ENCODE measurements around the gene SPARC.

Gene SPARC

GRCh38 chr5:151660616-151661495 is 25.9 kb downstream of the SPARC start:
- DNase-seq (ENCODE audit: low read depth in 2 of 2): no peak

GRCh38 chr5:151659001-151659754 is 27.5 kb downstream of the SPARC start:
- peak; percentile 57 to 76 for DNase-seq (ENCODE audit: low read depth in 2 of 2)

DNA sequence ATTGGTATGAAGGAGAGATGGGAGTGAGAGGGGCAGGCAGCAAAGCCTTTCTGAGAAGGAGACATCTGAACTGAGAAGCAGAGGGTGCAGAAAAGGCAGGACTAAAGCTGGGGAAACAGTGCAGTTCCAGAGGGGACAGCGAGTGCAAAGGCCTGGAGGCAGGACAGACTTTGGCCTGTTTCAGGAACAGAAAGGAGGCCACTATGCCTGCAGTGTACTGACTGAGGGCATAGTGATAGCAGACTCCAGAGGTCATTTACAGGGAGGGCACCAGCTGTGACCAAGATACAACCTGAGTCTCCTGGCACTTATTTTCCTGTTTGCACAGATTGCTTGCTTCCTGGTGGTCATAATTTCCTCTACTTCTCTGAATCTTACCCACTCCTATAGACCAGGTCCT is 29.6 kb downstream of the SPARC start:
- no peak for DNase-seq (ENCODE audit: low read depth in 2 of 2)

- no peak for DNase-seq (ENCODE audit: low read depth in 2 of 2)
These were observed 30.4 kb downstream of the SPARC start for GRCh38 chr5:151656311-151656710.

GRCh38 chr5:151651997-151652645 is 34.6 kb downstream of the SPARC start:
- peak; percentile 31 to 71 for DNase-seq (ENCODE audit: low read depth in 2 of 2)

DNA sequence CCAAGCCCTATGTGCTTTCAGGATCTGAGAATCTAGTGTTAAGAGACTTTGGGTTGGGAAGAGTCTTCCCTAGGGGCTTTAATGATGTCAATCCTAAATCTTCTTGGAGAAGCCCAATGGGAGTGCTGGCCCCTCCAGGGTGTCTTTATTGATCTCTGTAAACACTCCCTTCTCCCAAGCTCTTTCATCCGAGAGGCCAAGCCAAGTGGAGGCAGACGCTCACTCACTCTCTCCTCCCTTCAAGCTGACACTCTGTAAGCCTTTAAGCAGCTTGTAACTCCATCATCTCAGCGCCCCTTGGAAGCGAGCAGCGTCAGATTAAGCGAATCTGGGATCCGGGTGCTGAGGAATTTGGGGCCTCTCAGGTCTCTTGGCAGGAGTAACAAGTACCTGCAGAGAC is 37.7 kb downstream of the SPARC start:
- no peak for DNase-seq (ENCODE audit: low read depth in 2 of 2)

- no peak for DNase-seq (ENCODE audit: low read depth in 2 of 2)
These were observed 38.6 kb downstream of the SPARC start for GRCh38 chr5:151648089-151648488.

GRCh38 chr5:151647320-151647861 is 39.3 kb downstream of the SPARC start:
- DNase-seq (ENCODE audit: low read depth in 2 of 2): no peak

DNA sequence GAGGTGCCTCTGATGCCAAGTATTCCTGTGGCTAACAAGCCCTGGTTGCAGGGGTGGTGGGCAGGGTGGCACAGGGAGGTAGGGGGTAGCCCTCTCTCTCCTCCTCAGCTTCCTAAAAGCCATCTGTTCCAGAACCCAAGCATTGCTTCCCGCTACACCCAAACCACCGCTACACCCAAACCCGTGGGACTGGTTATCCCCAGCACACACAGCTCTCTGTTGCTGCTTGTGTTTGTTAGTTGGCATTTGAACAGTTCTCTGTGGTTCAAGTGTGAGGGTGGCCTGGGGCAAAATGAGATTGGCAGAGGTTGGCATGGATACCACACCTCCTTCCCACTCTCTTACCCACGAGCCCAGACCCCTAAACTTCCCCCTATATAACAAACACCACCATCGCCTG is 40.4 kb downstream of the SPARC start:
- DNase-seq (ENCODE audit: low read depth in 2 of 2): no peak

DNA sequence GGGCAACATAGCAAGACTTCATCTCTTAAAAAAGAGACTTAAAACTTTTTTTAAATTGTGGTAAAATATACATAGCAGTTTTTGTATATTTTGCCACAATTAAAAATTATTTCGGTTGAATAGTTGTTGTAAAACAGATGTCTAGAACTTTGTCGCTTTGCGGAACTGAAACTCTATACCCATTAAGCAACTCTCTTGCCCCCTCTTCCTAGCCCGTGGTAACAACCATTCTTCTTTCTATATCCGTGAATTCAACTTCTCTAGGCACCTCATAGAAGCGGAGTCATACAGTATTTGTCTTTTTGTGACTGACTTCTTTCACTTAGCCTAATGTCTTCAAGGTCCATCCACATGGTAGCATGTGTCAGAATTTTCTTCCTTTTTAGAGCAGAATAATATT is 43.3 kb downstream of the SPARC start:
- no peak for DNase-seq (ENCODE audit: low read depth in 2 of 2)

- no peak for DNase-seq (ENCODE audit: low read depth in 2 of 2)
These were observed 44.1 kb downstream of the SPARC start for GRCh38 chr5:151642472-151643140.

GRCh38 chr5:151638619-151639018 is 48.1 kb downstream of the SPARC start:
- no peak for DNase-seq (ENCODE audit: low read depth in 2 of 2)

- no peak for DNase-seq (ENCODE audit: low read depth in 2 of 2)
These were observed 49.0 kb downstream of the SPARC start for GRCh38 chr5:151637676-151638075.

- no peak for DNase-seq (ENCODE audit: low read depth in 2 of 2)
These were observed 52.8 kb downstream of the SPARC start for GRCh38 chr5:151633892-151634291.

DNA sequence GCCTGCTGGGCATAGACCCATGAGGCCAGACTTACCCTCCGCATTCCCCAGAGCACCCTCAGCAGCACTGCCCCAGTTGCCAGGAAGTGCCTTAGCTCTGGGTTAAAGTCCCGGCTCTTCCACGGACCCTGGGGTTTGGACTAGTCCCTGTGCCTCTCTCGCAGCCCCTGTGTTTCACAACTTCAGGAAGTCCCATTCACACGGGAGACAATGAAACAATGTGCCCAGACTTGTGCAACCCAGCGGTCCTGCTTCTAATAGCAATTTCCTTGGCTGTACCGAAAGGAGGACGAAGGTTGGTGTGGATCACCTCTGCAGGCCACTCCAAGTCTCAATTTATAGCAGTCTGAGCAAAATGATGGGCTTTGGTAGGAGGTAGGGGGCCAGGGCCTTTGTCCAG is 53.8 kb downstream of the SPARC start:
- no peak for DNase-seq (ENCODE audit: low read depth in 2 of 2)

DNA sequence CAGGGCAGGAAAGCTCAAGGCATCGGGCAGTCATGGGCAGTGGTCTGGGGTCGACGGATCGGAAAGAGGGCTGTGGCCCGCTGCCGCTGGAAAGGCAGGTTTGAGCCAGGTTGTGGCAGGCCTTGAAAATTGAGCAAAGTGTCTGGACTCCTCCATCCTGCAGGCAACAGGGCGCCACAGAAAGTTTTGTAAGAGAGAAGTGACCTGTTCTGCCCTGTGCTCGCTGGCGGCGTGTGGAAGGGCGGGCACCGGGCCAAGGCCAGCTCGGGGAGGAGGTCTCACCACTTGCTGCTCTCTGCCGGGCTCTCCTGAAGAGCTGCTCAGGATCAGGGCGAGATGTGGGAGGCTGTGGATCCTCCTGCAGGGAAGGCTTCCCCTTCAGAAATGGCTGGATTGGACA is 54.2 kb downstream of the SPARC start:
- no peak for DNase-seq (ENCODE audit: low read depth in 2 of 2)

GRCh38 chr5:151631941-151632340 is 54.8 kb downstream of the SPARC start:
- no peak for DNase-seq (ENCODE audit: low read depth in 2 of 2)

- DNase-seq (ENCODE audit: low read depth in 2 of 2): no peak
These were observed 56.6 kb downstream of the SPARC start for GRCh38 chr5:151630088-151630487.

- no peak for DNase-seq (ENCODE audit: low read depth in 2 of 2)
These were observed 58.4 kb downstream of the SPARC start for GRCh38 chr5:151628112-151628823.

- no peak for DNase-seq (ENCODE audit: low read depth in 2 of 2)
These were observed 59.1 kb downstream of the SPARC start for GRCh38 chr5:151627650-151628049.

GRCh38 chr5:151625285-151625684 is 61.4 kb downstream of the SPARC start:
- DNase-seq (ENCODE audit: low read depth in 2 of 2): no peak

All from stimulated activated CD4-positive, alpha-beta T cell treated with anti-CD3 and anti-CD28 coated beads, Interleukin-12 subunit alpha, Interleukin-12 subunit beta, amount 100 ng/mL, for 24 hours (primary cell).